Liver (tissue), 9 donors: ENCODE data around the gene JAKMIP1. TPM values are rescaled to one million over a fixed set of nuclear protein-coding genes. Genes with fewer than 3 reads are reported as not detected.

ENCODE experiments used
- DNase-seq: peaks from one replicate; pipeline ENCODE4 v3.0.0-alpha.2; 2017; ENCODE audit warnings: low spot score
- H3K27ac ChIP-seq, 2 donors: one replicate each; pipeline ENCODE4 v1.7.0; 2013; ENCODE audit warnings: inconsistent platforms in 2 of 2, low read length in 2 of 2, control low read depth in 1 of 2, low read depth in 1 of 2, mild to moderate bottlenecking in 1 of 2
- H3K27me3 ChIP-seq, 4 donors: one replicate each; pipeline versions ENCODE4 v1.6.1 to v1.7.0; 2013; ENCODE audit warnings: low read length in 3 of 4, inconsistent platforms in 1 of 4, mild to moderate bottlenecking in 1 of 4, moderate library complexity in 1 of 4; ENCODE audit not compliant: control insufficient read depth in 4 of 4, insufficient read depth in 4 of 4
- H3K36me3 ChIP-seq, 4 donors: one replicate each; pipeline versions ENCODE4 v1.6.1 to v1.7.0; 2013; ENCODE audit warnings: low read length in 3 of 4, mild to moderate bottlenecking in 3 of 4, low read depth in 1 of 4, moderate library complexity in 1 of 4; ENCODE audit not compliant: control insufficient read depth in 4 of 4, insufficient read depth in 3 of 4
- H3K4me1 ChIP-seq, 4 donors: one replicate each; pipeline versions ENCODE4 v1.6.1 to v1.7.0; 2013; ENCODE audit warnings: low read length in 3 of 4, mild to moderate bottlenecking in 3 of 4, moderate library complexity in 1 of 4; ENCODE audit not compliant: control insufficient read depth in 4 of 4, insufficient read depth in 4 of 4
- H3K4me3 ChIP-seq, 3 donors: one replicate each; pipeline versions ENCODE4 v1.6.1 to v1.7.0; 2013; ENCODE audit warnings: low read length in 3 of 3, control low read depth in 1 of 3, low read depth in 1 of 3, mild to moderate bottlenecking in 1 of 3
- H3K9ac ChIP-seq, 2 donors: one replicate each; pipeline ENCODE4 v1.7.0; 2013; ENCODE audit warnings: low read length in 2 of 2, mild to moderate bottlenecking in 2 of 2, moderate library complexity in 2 of 2, control low read depth in 1 of 2, low read depth in 1 of 2
- H3K9me3 ChIP-seq, 4 donors: one replicate each; pipeline versions ENCODE4 v1.6.1 to v1.7.0; 2013; ENCODE audit warnings: low read length in 3 of 4; ENCODE audit not compliant: control insufficient read depth in 4 of 4
- EGR1 ChIP-seq, 2 donors: IDR thresholded peaks; 2 replicates each; pipeline ENCODE4 v1.6.1; 2016 to 2018; ENCODE audit warnings: antibody characterized with exemption in 2 of 2, low read depth in 2 of 2
- FOXA1 ChIP-seq: IDR thresholded peaks from 2 replicates; pipeline ENCODE4 v1.6.1; 2016; ENCODE audit warnings: antibody characterized with exemption
- FOXA2 ChIP-seq: IDR thresholded peaks from 2 replicates; pipeline ENCODE4 v1.6.1; 2016; ENCODE audit warnings: antibody characterized with exemption
- GABPA ChIP-seq, 2 donors: IDR thresholded peaks in 1 of 2; conservative IDR thresholded peaks in 1 of 2; 2 replicates each; pipeline ENCODE4 v1.6.1; 2016; ENCODE audit warnings: antibody characterized with exemption in 2 of 2, mild to moderate bottlenecking in 1 of 2, moderate library complexity in 1 of 2
- HNF4G ChIP-seq: IDR thresholded peaks from 2 replicates; pipeline ENCODE4 v1.6.1; 2016; ENCODE audit warnings: antibody characterized with exemption
- JUND ChIP-seq, 2 donors: IDR thresholded peaks; 2 replicates each; pipeline ENCODE4 v1.6.1; 2016; ENCODE audit warnings: antibody characterized with exemption in 2 of 2
- NR2F2 ChIP-seq: IDR thresholded peaks from 2 replicates; pipeline ENCODE4 v1.6.1; 2016; ENCODE audit warnings: antibody characterized with exemption
- RAD21 ChIP-seq, 2 donors: IDR thresholded peaks; 2 replicates each; pipeline ENCODE4 v1.6.1; 2016; ENCODE audit warnings: antibody characterized with exemption in 2 of 2, mild to moderate bottlenecking in 2 of 2
- SP1 ChIP-seq: IDR thresholded peaks from 2 replicates; pipeline ENCODE4 v1.6.1; 2018; ENCODE audit warnings: antibody characterized with exemption, mild to moderate bottlenecking
- TAF1 ChIP-seq: conservative IDR thresholded peaks from 2 replicates; pipeline ENCODE4 v1.6.1; 2016; ENCODE audit warnings: antibody characterized with exemption, mild to moderate bottlenecking
- YY1 ChIP-seq: IDR thresholded peaks from 2 replicates; pipeline ENCODE4 v1.6.1; 2016; ENCODE audit warnings: antibody characterized with exemption, mild to moderate bottlenecking
- WGBS: extraction: QIAGEN DNeasy Blood & Tissue Kit; methylation state at CpG from one replicate; pipeline ENCODE4 v1.1.7; 2013; 5-methylcytosine and 5-hydroxymethylcytosine counted together
- polyA plus RNA-seq, 2 donors: library from polyadenylated mRNA; stranded (reverse) in 1 of 2; unstranded in 1 of 2; fragments of 200-250 nt in 1 of 2; fragments of >200 nt in 1 of 2; fragmentation: Nextera tagmentation in 1 of 2; extraction: Ambion mirVana in 1 of 2; gene quantifications; one replicate each; pipeline versions ENCODE4 v1.2.1 to v1.2.3, GENCODE V29; 2013 to 2015
- total RNA-seq, 2 donors: library from RNA; depleted of rRNA; stranded (reverse); fragments of >200 nt; gene quantifications; one replicate each; pipeline ENCODE4 v1.2.3, GENCODE V29; 2014
- TF ChIP-seq, protein P1 (sequence below): IDR thresholded peaks from 2 replicates; pipeline ENCODE4 v1.6.1; 2016; ENCODE audit warnings: antibody characterized with exemption
- TF ChIP-seq, protein P2 (sequence below): IDR thresholded peaks from 2 replicates; pipeline ENCODE4 v1.6.1; 2016; ENCODE audit warnings: antibody characterized with exemption, mild to moderate bottlenecking
- TF ChIP-seq, protein P3 (sequence below): IDR thresholded peaks from 2 replicates; pipeline ENCODE4 v1.6.1; 2016; ENCODE audit warnings: antibody characterized with exemption
- TF ChIP-seq, protein P4 (sequence below): fragments of 150-350 bp; IDR thresholded peaks from 2 replicates; pipeline ENCODE4 v1.5.1; 2017; ENCODE audit warnings: improper control_type of control experiment, low read depth, low read length; ENCODE audit not compliant: missing input control
- donor health status: healthy.
- donor health status: healthy.
- donor health status: healthy.
- donor health status: healthy.
- donor health status: healthy.

JAKMIP1 gene
- total and polyA plus RNA-seq, 4 donors = 0.08 to 0.50 TPM; not detected in 2

DNA sequence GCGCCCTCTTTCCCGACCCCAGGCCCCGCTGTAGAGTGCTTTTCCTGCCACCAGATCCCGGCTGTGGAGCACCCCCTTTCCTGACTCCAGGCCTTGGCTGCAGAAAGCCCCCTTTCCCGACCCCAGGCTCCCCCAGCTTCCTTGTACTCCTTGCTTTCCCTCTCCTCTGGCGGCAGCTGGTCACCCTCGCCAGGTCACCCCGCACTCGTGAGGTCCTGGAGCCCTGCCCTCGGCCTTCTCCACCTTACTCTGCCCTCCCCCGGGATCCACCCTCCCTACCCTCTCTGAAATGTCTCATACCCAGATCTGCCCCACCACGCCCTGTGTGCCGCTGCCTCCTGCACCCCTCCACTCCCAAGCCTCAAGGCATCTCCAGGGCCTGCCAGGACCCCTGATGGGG, 157.2 kb downstream of the JAKMIP1 start:
- no peaks in the 10 kb centered on the region for H3K36me3 ChIP-seq
- no peak overlapping the region for H3K27ac ChIP-seq
- no peaks in the 10 kb centered on the region for H3K4me1 ChIP-seq
- no peaks in the 10 kb centered on the region for H3K27me3 ChIP-seq
- TF ChIP-seq, protein P1, sequence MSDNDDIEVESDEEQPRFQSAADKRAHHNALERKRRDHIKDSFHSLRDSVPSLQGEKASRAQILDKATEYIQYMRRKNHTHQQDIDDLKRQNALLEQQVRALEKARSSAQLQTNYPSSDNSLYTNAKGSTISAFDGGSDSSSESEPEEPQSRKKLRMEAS = no peak
- TF ChIP-seq FOXA2 = no peak
- TF ChIP-seq, protein P2, sequence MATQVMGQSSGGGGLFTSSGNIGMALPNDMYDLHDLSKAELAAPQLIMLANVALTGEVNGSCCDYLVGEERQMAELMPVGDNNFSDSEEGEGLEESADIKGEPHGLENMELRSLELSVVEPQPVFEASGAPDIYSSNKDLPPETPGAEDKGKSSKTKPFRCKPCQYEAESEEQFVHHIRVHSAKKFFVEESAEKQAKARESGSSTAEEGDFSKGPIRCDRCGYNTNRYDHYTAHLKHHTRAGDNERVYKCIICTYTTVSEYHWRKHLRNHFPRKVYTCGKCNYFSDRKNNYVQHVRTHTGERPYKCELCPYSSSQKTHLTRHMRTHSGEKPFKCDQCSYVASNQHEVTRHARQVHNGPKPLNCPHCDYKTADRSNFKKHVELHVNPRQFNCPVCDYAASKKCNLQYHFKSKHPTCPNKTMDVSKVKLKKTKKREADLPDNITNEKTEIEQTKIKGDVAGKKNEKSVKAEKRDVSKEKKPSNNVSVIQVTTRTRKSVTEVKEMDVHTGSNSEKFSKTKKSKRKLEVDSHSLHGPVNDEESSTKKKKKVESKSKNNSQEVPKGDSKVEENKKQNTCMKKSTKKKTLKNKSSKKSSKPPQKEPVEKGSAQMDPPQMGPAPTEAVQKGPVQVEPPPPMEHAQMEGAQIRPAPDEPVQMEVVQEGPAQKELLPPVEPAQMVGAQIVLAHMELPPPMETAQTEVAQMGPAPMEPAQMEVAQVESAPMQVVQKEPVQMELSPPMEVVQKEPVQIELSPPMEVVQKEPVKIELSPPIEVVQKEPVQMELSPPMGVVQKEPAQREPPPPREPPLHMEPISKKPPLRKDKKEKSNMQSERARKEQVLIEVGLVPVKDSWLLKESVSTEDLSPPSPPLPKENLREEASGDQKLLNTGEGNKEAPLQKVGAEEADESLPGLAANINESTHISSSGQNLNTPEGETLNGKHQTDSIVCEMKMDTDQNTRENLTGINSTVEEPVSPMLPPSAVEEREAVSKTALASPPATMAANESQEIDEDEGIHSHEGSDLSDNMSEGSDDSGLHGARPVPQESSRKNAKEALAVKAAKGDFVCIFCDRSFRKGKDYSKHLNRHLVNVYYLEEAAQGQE = no peak
- TF ChIP-seq SP1 = no peak
- no peak for TF ChIP-seq RAD21 (IDR thresholded peaks at IDR 0.05)
- no peak for TF ChIP-seq TAF1
- no peak for TF ChIP-seq HNF4G
- no peak for TF ChIP-seq JUND (IDR thresholded peaks at IDR 0.05)
- no peak for TF ChIP-seq NR2F2
- TF ChIP-seq, protein P3, sequence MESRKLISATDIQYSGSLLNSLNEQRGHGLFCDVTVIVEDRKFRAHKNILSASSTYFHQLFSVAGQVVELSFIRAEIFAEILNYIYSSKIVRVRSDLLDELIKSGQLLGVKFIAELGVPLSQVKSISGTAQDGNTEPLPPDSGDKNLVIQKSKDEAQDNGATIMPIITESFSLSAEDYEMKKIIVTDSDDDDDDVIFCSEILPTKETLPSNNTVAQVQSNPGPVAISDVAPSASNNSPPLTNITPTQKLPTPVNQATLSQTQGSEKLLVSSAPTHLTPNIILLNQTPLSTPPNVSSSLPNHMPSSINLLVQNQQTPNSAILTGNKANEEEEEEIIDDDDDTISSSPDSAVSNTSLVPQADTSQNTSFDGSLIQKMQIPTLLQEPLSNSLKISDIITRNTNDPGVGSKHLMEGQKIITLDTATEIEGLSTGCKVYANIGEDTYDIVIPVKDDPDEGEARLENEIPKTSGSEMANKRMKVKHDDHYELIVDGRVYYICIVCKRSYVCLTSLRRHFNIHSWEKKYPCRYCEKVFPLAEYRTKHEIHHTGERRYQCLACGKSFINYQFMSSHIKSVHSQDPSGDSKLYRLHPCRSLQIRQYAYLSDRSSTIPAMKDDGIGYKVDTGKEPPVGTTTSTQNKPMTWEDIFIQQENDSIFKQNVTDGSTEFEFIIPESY = no peak
- 81% methylated on average over 13 of the region's 13 CpGs for WGBS
- no peak overlapping the region for H3K9ac ChIP-seq
- DNase-seq = no peak
- no peak overlapping the region for H3K4me3 ChIP-seq
- no peaks in the 10 kb centered on the region for H3K9me3 ChIP-seq

- Histone ChIP-seq H3K4me3 (no peak overlapping the region), H3K27ac (no peak overlapping the region), H3K36me3 (no peaks in the 10 kb centered on the region), H3K27me3 (no peaks in the 10 kb centered on the region), H3K9me3 (no peaks in the 10 kb centered on the region), H3K9ac (no peak overlapping the region), H3K4me1 (no peaks in the 10 kb centered on the region)
- TF ChIP-seq YY1 (no peak), TAF1 (no peak), SP1 (no peak), EGR1 (IDR thresholded peaks at IDR 0.05; ENCODE audit: low read depth in 2 of 2) (no peak), NR2F2 (no peak), GABPA (IDR thresholded peaks at IDR 0.05 in 1 of 2, conservative IDR thresholded peaks at IDR 0.05 in 1 of 2) (no peak), RAD21 (IDR thresholded peaks at IDR 0.05) (no peak), FOXA1 (no peak), HNF4G (no peak)
- TF ChIP-seq, protein P1 = no peak
- TF ChIP-seq, protein P4, sequence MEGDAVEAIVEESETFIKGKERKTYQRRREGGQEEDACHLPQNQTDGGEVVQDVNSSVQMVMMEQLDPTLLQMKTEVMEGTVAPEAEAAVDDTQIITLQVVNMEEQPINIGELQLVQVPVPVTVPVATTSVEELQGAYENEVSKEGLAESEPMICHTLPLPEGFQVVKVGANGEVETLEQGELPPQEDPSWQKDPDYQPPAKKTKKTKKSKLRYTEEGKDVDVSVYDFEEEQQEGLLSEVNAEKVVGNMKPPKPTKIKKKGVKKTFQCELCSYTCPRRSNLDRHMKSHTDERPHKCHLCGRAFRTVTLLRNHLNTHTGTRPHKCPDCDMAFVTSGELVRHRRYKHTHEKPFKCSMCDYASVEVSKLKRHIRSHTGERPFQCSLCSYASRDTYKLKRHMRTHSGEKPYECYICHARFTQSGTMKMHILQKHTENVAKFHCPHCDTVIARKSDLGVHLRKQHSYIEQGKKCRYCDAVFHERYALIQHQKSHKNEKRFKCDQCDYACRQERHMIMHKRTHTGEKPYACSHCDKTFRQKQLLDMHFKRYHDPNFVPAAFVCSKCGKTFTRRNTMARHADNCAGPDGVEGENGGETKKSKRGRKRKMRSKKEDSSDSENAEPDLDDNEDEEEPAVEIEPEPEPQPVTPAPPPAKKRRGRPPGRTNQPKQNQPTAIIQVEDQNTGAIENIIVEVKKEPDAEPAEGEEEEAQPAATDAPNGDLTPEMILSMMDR = no peak
- TF ChIP-seq, protein P2 = no peak
- 78% methylated on average over 21 of the region's 21 CpGs for WGBS
- DNase-seq = no peak
These were observed 157.9 kb downstream of the JAKMIP1 start for GRCh38 chr4:6042293-6043063.
